IMR-90 (cell line): ENCODE results near the gene ZBTB24. TPM values are rescaled to one million over a fixed set of nuclear protein-coding genes. Genes with fewer than 3 reads are reported as not detected.

Experiments used
- ATAC-seq: fragments of 200-7000 bp; cut with Tn5 transposase; 2 replicates; pipeline ENCODE4 v1.9.1; 2020; ENCODE audit warnings: low read depth, mild to moderate bottlenecking, moderate library complexity
- BruUV-seq: library from RNA; stranded (reverse); fragments of 400-500 nt; replicated peaks from 2 replicates; lab custom pipeline; 2021; lab: Mats Ljungman, UMichigan
- CTCF ChIA-PET: fragments of 300-600 bp; formaldehyde crosslinking; extraction: SDS; loops from one replicate; lab custom pipeline; 2021; ENCODE audit warnings: antibody characterized with exemption; lab: Yijun Ruan, JAX
- POLR2A ChIA-PET: fragments of 300-600 bp; sonication (Branson Sonifier 250); formaldehyde crosslinking; loops from one replicate; lab custom pipeline; 2022; ENCODE audit warnings: antibody characterized with exemption; ENCODE audit not compliant: unreplicated experiment; lab: Charles Lee
- DNase-seq: peaks from one replicate; pipeline ENCODE4 v3.0.0; 2013
- H2AFZ ChIP-seq: replicated peaks from 2 replicates; pipeline ENCODE3; 2013; ENCODE audit warnings: low read length, mild to moderate bottlenecking; ENCODE audit not compliant: poor library complexity
- H2AK5ac ChIP-seq: 2 replicates; pipeline ENCODE4 v1.6.1; 2013; ENCODE audit warnings: low read depth, low read length, inconsistent platforms
- H2AK9ac ChIP-seq: replicated peaks from 2 replicates; pipeline ENCODE3; 2013; ENCODE audit warnings: mild to moderate bottlenecking, low read depth, low read length, moderate library complexity; ENCODE audit not compliant: poor library complexity
- H2BK120ac ChIP-seq: 2 replicates; pipeline ENCODE4 v1.6.1; 2013; ENCODE audit warnings: low read depth, low read length, inconsistent platforms
- H2BK15ac ChIP-seq: 3 replicates; pipeline ENCODE4 v1.6.1; 2013; ENCODE audit warnings: low read depth, low read length, inconsistent platforms
- H2BK20ac ChIP-seq: 2 replicates; pipeline ENCODE4 v1.6.1; 2013; ENCODE audit warnings: low read depth, mild to moderate bottlenecking, inconsistent platforms, low read length, moderate library complexity
- H2BK5ac ChIP-seq: 2 replicates; pipeline ENCODE4 v1.6.1; 2013; ENCODE audit warnings: mild to moderate bottlenecking, low read depth, low read length, inconsistent platforms; ENCODE audit not compliant: poor library complexity, severe bottlenecking
- H3K14ac ChIP-seq: replicated peaks from 2 replicates; pipeline ENCODE4 v1.6.1; 2013; ENCODE audit warnings: low read depth, low read length, inconsistent platforms
- H3K18ac ChIP-seq: 2 replicates; pipeline ENCODE4 v1.6.1; 2013; ENCODE audit warnings: low read depth, low read length, control low read depth
- H3K23ac ChIP-seq: 2 replicates; pipeline ENCODE4 v1.6.1; 2013; ENCODE audit warnings: low read depth, low read length, inconsistent platforms
- H3K27ac ChIP-seq: 2 replicates; pipeline ENCODE4 v1.5.1; 2013; ENCODE audit warnings: mild to moderate bottlenecking, control low read depth, low read length; ENCODE audit not compliant: insufficient read depth
- H3K27me3 ChIP-seq: 2 replicates; pipeline ENCODE4 v1.6.1; 2013; ENCODE audit warnings: low read length; ENCODE audit not compliant: control insufficient read depth, insufficient read depth
- H3K36me3 ChIP-seq: 2 replicates; pipeline ENCODE4 v1.6.1; 2013; ENCODE audit warnings: low read length, mixed read lengths; ENCODE audit not compliant: control insufficient read depth, insufficient read depth
- H3K4ac ChIP-seq: 2 replicates; pipeline ENCODE4 v1.6.1; 2013; ENCODE audit warnings: low read depth, low read length, inconsistent platforms
- H3K4me1 ChIP-seq: 2 replicates; pipeline ENCODE4 v1.6.1; 2013; ENCODE audit warnings: low read length, mixed read lengths; ENCODE audit not compliant: control insufficient read depth, insufficient read depth
- H3K4me2 ChIP-seq: 2 replicates; pipeline ENCODE4 v1.6.1; 2013; ENCODE audit warnings: low read depth, mild to moderate bottlenecking, control low read depth, low read length, moderate library complexity
- H3K4me3 ChIP-seq: 2 replicates; pipeline ENCODE4 v1.5.1; 2013; ENCODE audit warnings: low read depth, mild to moderate bottlenecking, control low read depth, low read length, moderate library complexity; ENCODE audit not compliant: insufficient read depth
- H3K56ac ChIP-seq: 2 replicates; pipeline ENCODE4 v1.6.1; 2013; ENCODE audit warnings: low read length, inconsistent platforms; ENCODE audit not compliant: insufficient read depth; ENCODE audit errors: extremely low read depth
- H3K79me1 ChIP-seq, 2 experiments: 2 replicates each; pipeline ENCODE4 v1.6.1; 2013; ENCODE audit warnings: low read length in 2 of 2, inconsistent platforms in 1 of 2, low read depth in 1 of 2
- H3K9ac ChIP-seq: 2 replicates; pipeline ENCODE4 v1.6.1; 2013; ENCODE audit warnings: low read depth, low read length, control low read depth
- H3K9me1 ChIP-seq: 2 replicates; pipeline ENCODE4 v1.6.1; 2013; ENCODE audit warnings: low read length, inconsistent platforms; ENCODE audit not compliant: insufficient read depth
- H3K9me3 ChIP-seq: 2 replicates; pipeline ENCODE4 v1.6.1; 2013; ENCODE audit warnings: low read length; ENCODE audit not compliant: control insufficient read depth, insufficient read depth
- H4K20me1 ChIP-seq: 2 replicates; pipeline ENCODE4 v1.6.1; 2013; ENCODE audit warnings: low read length, inconsistent platforms; ENCODE audit not compliant: insufficient read depth
- H4K5ac ChIP-seq: 2 replicates; pipeline ENCODE4 v1.6.1; 2013; ENCODE audit warnings: mild to moderate bottlenecking, low read depth, low read length, control low read depth
- H4K8ac ChIP-seq, 2 experiments: 2 replicates each; pipeline ENCODE4 v1.6.1; 2013; ENCODE audit warnings: low read depth in 2 of 2, low read length in 2 of 2, control low read depth in 1 of 2, inconsistent platforms in 1 of 2
- H4K91ac ChIP-seq: 2 replicates; pipeline ENCODE4 v1.6.1; 2013; ENCODE audit warnings: low read depth, low read length, inconsistent platforms; ENCODE audit not compliant: insufficient read depth
- BHLHE40 ChIP-seq: fragments of 150-350 bp; IDR thresholded peaks from 2 replicates; pipeline ENCODE4 v1.6.1; 2016; ENCODE audit warnings: mild to moderate bottlenecking, low read depth, low read length
- CEBPB ChIP-seq: IDR thresholded peaks from 2 replicates; pipeline ENCODE4 v1.6.1; 2012; ENCODE audit warnings: low read depth, low read length, improper control_type of control experiment
- CHD1 ChIP-seq: IDR thresholded peaks from 2 replicates; pipeline ENCODE4 v1.6.1; 2012; ENCODE audit warnings: low read depth, low read length, improper control_type of control experiment
- FOS ChIP-seq: fragments of 150-350 bp; IDR thresholded peaks from 2 replicates; pipeline ENCODE4 v1.6.1; 2016; ENCODE audit warnings: low read depth, low read length
- MAFK ChIP-seq: IDR thresholded peaks from 2 replicates; pipeline ENCODE4 v1.6.1; 2012; ENCODE audit warnings: low read depth, low read length, improper control_type of control experiment
- MAZ ChIP-seq: IDR thresholded peaks from 2 replicates; pipeline ENCODE4 v1.6.1; 2012; ENCODE audit warnings: low read depth, mild to moderate bottlenecking, low read length, improper control_type of control experiment, moderate library complexity, borderline replicate concordance
- MXI1 ChIP-seq: IDR thresholded peaks from 2 replicates; pipeline ENCODE4 v1.6.1; 2012; ENCODE audit warnings: low read depth, mild to moderate bottlenecking, low read length, moderate library complexity, borderline replicate concordance
- NFE2L2 ChIP-seq: fragments of 150-350 bp; IDR thresholded peaks from 2 replicates; pipeline ENCODE4 v1.6.1; 2016; ENCODE audit warnings: low read depth, mild to moderate bottlenecking, low read length
- POLR2A ChIP-seq: IDR thresholded peaks from 2 replicates; pipeline ENCODE4 v1.6.1; 2012; ENCODE audit warnings: mild to moderate bottlenecking, low read depth, low read length
- RAD21 ChIP-seq: IDR thresholded peaks from 2 replicates; pipeline ENCODE4 v1.6.1; 2012; ENCODE audit warnings: low read length, improper control_type of control experiment
- RCOR1 ChIP-seq: IDR thresholded peaks from 2 replicates; pipeline ENCODE4 v1.6.1; 2012; ENCODE audit warnings: mild to moderate bottlenecking, low read length, improper control_type of control experiment; ENCODE audit not compliant: insufficient replicate concordance
- RFX5 ChIP-seq: IDR thresholded peaks from 2 replicates; pipeline ENCODE4 v1.8.0; 2012; ENCODE audit warnings: low read depth, mild to moderate bottlenecking, low read length, moderate library complexity
- SMC3 ChIP-seq: fragments of 150-350 bp; IDR thresholded peaks from 2 replicates; pipeline ENCODE4 v1.6.1; 2016; ENCODE audit warnings: low read depth, mild to moderate bottlenecking, antibody characterized with exemption, low read length, moderate library complexity
- WGBS, 2 experiments: methylation state at CpG; one replicate each; pipeline versions ENCODE4 v1.1.5 to v1.1.7; 2013; ENCODE audit warnings: missing lambda C conversion rate in 2 of 2; ENCODE audit not compliant: insufficient read length in 1 of 2; ENCODE audit errors: extremely low coverage in 2 of 2; 5-methylcytosine and 5-hydroxymethylcytosine counted together
- dilution Hi-C: fragments of 300-500 bp; cut with HindIII; formaldehyde crosslinking; loops from one replicate; pipeline ENCODE4 v1.14.3; 2018; ENCODE audit warnings: low sequenced_read_pairs; ENCODE audit not compliant: unreplicated experiment
- in situ Hi-C: fragments of 300-500 bp; cut with MboI; formaldehyde crosslinking; loops from 3 replicates; pipeline ENCODE4 v1.14.3; 2019; ENCODE audit warnings: low sequenced_read_pairs, inconsistent platforms, mixed read lengths
- intact Hi-C: fragments of 100-400 bp; cut with micrococcal nuclease; formaldehyde crosslinking; loops from 2 replicates; pipeline ENCODE4 v1.10.0; 2022
- polyA plus RNA-seq, 3 experiments: library from polyadenylated mRNA; depleted of rRNA; stranded (reverse); fragments of >200 nt; gene quantifications; 2 replicates each; pipeline ENCODE4 v1.2.3, GENCODE V29; 2012; ENCODE audit warnings: low replicate concordance in 1 of 3
- total RNA-seq: library from RNA; depleted of rRNA; stranded (reverse); fragments of >200 nt; gene quantifications from 2 replicates; pipeline ENCODE4 v1.2.3, GENCODE V29; 2012
- TF ChIP-seq, protein P1 (sequence below): fragments of 150-350 bp; IDR thresholded peaks from 2 replicates; pipeline ENCODE4 v1.6.1; 2017; ENCODE audit warnings: mild to moderate bottlenecking, antibody characterized with exemption, low read length, low read depth
- TF ChIP-seq, protein P2 (sequence below): conservative IDR thresholded peaks from 2 replicates; pipeline ENCODE4 v1.5.1; 2012; ENCODE audit warnings: mild to moderate bottlenecking, low read depth, low read length, improper control_type of control experiment
- TF ChIP-seq, protein P3 (sequence below): fragments of 150-350 bp; IDR thresholded peaks from 2 replicates; pipeline ENCODE4 v1.6.1; 2016; ENCODE audit warnings: low read depth, mild to moderate bottlenecking, low read length, moderate library complexity, borderline replicate concordance

ZBTB24 gene
- total and polyA plus RNA-seq, 2 of the 4 experiments (the other 2 are of a cell fraction) = 2.3 to 7.9 TPM

DNA sequence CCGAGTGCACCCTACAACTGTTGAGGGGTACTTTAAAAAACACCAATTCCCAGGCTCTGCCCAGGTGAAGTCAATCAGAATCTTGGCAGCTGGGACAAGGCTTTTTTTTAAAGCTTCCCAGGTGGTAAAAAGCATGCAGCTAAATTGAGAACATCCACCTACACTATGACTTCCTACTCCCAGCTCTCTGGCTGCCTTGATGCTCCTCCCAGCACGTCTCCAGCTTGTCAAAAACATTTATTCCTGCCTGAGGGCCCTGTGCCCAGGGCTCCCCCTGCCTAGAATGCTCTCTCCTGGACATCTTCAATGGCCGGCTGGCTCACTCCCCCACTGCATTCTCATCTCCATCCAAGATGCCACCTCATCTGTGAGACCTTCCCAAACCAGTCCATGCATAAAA lies 9.9 kb downstream of the ZBTB24 start:
- Histone ChIP-seq H3K36me3 (peaks cover 47% of the 10 kb centered on the region), H3K79me1 (peaks cover 32 to 48% of the 10 kb centered on the region in 2 experiments), H2AK9ac (no peak overlapping the region), H3K27me3 (no peaks in the 10 kb centered on the region), H3K27ac (no peak overlapping the region), H2AFZ (no peak overlapping the region), H3K56ac (no peak overlapping the region), H3K9me1 (peaks cover 16% of the 10 kb centered on the region), H3K23ac (no peak overlapping the region), H4K5ac (no peak overlapping the region), H2BK120ac (no peak overlapping the region), H3K14ac (no peak overlapping the region), H3K9ac (no peak overlapping the region), H2BK15ac (no peak overlapping the region), H3K4me2 (no peak overlapping the region), H4K20me1 (peaks cover 7% of the 10 kb centered on the region), H2BK20ac (no peak overlapping the region), H3K4me3 (no peak overlapping the region), H2AK5ac (no peak overlapping the region), H2BK5ac (no peak overlapping the region), H3K4me1 (peaks cover 6% of the 10 kb centered on the region), H3K18ac (no peak overlapping the region), H3K9me3 (no peaks in the 10 kb centered on the region), H3K4ac (no peak overlapping the region), H4K91ac (no peak overlapping the region), H4K8ac (no peak overlapping the region)
- intact Hi-C loops = no loop called here
- in situ Hi-C loops = no loop called here
- 100% methylated on average over 1 of the region's 3 CpGs; no CpG with 5 or more reads in 1 of the 2 experiments for WGBS, 2 experiments
- BruUV-seq = no TSS peak
- no peak for DNase-seq
- dilution Hi-C loops = no loop called here
- no peak for TF ChIP-seq MAZ
- no peak for TF ChIP-seq RCOR1
- no peak for TF ChIP-seq RAD21
- TF ChIP-seq CEBPB = no peak
- TF ChIP-seq SMC3 = no peak
- TF ChIP-seq, protein P1, sequence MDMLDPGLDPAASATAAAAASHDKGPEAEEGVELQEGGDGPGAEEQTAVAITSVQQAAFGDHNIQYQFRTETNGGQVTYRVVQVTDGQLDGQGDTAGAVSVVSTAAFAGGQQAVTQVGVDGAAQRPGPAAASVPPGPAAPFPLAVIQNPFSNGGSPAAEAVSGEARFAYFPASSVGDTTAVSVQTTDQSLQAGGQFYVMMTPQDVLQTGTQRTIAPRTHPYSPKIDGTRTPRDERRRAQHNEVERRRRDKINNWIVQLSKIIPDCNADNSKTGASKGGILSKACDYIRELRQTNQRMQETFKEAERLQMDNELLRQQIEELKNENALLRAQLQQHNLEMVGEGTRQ = no peak
- TF ChIP-seq, protein P2, sequence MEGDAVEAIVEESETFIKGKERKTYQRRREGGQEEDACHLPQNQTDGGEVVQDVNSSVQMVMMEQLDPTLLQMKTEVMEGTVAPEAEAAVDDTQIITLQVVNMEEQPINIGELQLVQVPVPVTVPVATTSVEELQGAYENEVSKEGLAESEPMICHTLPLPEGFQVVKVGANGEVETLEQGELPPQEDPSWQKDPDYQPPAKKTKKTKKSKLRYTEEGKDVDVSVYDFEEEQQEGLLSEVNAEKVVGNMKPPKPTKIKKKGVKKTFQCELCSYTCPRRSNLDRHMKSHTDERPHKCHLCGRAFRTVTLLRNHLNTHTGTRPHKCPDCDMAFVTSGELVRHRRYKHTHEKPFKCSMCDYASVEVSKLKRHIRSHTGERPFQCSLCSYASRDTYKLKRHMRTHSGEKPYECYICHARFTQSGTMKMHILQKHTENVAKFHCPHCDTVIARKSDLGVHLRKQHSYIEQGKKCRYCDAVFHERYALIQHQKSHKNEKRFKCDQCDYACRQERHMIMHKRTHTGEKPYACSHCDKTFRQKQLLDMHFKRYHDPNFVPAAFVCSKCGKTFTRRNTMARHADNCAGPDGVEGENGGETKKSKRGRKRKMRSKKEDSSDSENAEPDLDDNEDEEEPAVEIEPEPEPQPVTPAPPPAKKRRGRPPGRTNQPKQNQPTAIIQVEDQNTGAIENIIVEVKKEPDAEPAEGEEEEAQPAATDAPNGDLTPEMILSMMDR = no peak
- no peak for TF ChIP-seq NFE2L2
- no peak for TF ChIP-seq FOS
- TF ChIP-seq, protein P3, sequence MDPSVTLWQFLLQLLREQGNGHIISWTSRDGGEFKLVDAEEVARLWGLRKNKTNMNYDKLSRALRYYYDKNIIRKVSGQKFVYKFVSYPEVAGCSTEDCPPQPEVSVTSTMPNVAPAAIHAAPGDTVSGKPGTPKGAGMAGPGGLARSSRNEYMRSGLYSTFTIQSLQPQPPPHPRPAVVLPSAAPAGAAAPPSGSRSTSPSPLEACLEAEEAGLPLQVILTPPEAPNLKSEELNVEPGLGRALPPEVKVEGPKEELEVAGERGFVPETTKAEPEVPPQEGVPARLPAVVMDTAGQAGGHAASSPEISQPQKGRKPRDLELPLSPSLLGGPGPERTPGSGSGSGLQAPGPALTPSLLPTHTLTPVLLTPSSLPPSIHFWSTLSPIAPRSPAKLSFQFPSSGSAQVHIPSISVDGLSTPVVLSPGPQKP = no peak
- no peak for TF ChIP-seq CHD1
- no peak for TF ChIP-seq POLR2A
- TF ChIP-seq MXI1 = no peak
- no peak for TF ChIP-seq RFX5
- no peak for TF ChIP-seq MAFK
- no peak for TF ChIP-seq BHLHE40
- CTCF ChIA-PET = no interaction called here
- POLR2A ChIA-PET = no interaction called here
- no peak for ATAC-seq
